ENCODE data around the gene DDRGK1.

Gene DDRGK1

DNA sequence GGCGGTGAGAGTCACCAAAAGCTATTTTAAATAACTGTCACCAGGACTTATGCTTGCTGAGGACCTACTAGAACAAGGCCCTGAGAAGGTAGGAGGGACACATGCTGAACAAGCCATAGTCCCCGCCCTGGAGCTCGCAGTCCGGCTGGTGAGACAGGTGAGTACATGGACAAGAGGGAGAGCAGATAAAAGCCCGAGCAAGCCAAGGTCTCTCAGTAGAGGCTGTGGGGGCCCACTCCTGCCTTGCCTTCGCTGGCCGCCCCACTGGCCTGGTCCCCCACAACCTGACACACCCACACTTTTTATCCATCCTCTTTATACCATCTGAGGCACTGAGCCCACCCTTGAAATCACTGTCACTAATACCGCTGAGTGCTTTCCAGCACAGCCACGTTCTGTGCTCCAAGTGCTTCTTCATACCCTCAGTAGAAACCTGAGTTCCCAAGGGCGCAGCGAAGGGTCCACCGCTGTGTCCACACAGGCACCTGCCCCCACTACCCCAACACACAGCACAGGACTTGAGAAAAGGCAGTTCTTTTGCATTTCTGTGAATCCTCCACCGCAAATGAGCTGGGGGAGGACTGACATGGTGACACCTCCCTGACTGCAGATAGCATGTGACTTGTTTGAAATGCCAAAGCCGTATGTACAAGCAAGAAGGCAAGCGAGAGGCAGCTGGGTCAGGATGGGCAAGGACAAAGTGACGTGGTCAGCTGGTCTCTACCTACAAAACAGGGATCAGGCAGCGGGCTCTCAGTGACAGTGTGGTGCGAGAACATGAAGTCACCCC lies 12.1 kb downstream of the DDRGK1 start:
- TF ChIP-seq GATA3 (IDR thresholded peaks at IDR 0.05; ENCODE audit: low read depth, low read length) (no peak), GATA2 (IDR thresholded peaks at IDR 0.05; ENCODE audit: low read depth, low read length) (no peak)

DNA sequence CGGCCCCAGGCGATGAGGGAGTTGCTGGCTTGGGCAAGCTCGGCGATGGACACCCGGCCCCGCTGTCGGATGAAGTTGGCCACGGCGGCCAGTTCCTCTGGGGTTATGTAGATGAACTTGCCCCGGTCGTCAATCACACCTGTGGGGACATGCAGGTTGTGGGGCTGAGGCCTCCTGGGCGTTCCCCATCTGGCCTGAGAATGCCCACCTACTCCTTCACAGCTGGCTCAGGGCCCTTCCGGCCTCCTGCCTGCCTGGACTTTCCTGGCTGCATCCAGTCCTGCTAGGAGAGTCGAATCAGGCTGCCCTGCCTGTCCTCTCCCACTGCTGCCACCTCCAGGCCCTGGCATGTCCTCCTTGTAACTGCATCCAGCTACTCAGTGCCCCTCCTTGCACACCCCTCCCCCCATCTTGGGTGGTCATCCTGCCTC lies 13.8 kb downstream of the DDRGK1 start:
- TF ChIP-seq GATA2 (IDR thresholded peaks at IDR 0.05; ENCODE audit: low read depth, low read length) (no peak), GATA3 (IDR thresholded peaks at IDR 0.05; ENCODE audit: low read depth, low read length) (no peak)

DNA sequence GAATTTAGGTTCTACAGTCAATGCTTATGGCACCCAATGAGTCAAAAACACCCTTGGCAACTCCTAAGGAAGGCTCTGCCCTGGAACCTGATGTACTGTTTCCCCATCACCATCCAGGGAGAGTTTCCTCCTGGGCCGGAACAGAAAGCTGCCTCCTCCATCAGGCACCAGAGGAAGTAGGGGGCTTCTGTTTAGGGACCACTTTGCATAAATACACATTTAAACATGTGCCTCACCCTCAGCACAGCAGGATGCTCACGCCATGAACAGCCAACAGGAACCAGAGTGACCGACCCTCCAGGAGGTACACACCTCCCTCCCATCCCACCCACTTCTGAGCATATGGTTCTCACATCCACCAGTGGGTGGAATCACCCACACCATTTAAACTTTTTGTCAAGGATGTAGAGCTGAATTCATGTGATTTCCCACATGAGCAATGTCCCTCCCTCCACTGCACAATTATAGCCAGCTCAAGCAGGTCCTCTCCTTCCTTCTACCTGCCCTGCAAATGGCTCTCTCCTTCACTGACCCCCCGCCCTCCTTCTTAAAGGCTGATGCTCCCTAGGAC lies 14.8 kb downstream of the DDRGK1 start:
- TF ChIP-seq GATA2 (IDR thresholded peaks at IDR 0.05; ENCODE audit: low read depth, low read length) = no peak
- TF ChIP-seq GATA3 (IDR thresholded peaks at IDR 0.05; ENCODE audit: low read depth, low read length) = no peak

DNA sequence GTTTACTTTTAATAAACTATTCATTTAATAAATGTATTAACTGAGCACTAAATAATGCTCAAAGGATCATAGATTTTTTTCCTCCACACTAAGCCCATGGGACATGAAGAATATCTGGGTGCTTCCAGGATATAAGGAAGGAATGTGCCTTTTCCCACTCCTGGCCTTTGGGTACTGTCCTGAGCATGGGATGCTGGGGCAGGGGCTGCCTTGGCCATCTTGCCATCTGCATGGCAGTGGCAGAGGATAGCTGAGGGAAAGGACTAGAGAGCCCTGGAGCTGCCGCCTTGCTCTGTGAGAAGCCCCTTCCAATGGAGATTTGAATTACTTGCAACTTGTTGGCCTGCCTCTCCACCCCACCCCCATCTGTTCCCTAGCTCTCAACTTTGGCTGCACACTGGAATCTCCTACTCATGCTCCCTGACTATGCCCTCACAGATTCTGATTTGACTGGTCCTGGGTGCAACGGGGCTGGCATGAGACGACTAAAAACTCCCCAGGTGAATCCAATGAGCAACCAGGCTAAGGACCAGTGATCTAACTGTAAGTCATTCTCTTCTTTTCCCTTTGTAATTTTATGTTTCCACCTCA lies 15.6 kb downstream of the DDRGK1 start:
- TF ChIP-seq GATA2 (IDR thresholded peaks at IDR 0.05; ENCODE audit: low read depth, low read length) (no peak), GATA3 (IDR thresholded peaks at IDR 0.05; ENCODE audit: low read depth, low read length) (no peak)

DNA sequence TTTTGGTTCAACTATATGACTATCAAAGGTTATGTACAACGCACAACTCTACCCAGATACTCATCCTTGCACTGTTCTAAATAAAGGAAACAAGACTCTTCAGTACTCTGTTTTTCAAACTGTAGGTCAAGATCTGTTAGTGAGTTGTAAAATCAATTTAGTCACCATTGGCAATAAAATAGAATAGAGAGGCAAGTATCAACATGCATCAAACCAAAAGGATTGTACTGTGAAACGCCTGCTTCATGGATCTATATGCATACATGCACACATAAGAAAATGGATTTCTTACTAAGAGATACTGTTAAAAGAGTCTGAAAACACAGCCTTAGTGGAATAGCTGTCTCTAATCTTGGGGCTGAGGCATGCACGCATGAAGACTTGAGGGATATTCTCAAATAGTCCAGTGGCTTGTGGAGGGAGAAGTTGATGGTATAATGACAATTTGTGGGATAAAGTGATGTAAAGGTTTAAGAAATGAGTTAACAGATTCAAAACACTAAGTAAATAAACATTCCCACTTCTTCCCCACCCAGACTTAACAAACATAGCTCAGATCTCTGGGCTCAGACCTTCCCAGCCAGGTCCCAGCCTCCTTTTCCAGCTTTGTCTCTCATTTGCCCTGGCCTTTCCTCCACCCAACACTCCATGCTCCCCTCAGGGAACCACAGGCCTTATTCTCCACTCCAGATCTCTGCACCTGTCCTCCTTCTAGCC lies 20.4 kb downstream of the DDRGK1 start:
- TF ChIP-seq GATA2 (IDR thresholded peaks at IDR 0.05; ENCODE audit: low read depth, low read length) (no peak), GATA3 (IDR thresholded peaks at IDR 0.05; ENCODE audit: low read depth, low read length) (no peak)

DNA sequence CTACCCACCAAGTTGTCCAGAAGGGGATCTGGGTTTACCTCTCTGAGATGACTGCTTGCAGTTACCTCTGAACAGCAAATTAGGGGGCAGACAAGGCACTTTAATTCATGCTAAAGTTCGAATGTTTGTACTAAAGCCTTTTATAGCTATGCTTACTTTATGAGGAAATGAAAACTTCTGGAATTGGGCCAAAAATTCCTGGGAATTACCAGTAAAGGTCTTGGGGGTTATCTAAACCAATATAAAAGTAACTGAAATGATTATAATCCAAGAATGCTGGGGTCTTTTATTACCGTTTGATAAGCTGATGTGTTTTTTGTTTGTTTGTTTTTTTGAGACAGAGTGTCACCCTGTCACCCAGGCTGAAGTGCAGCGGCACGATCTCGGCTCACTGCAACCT lies 23.2 kb downstream of the DDRGK1 start:
- TF ChIP-seq GATA2 (IDR thresholded peaks at IDR 0.05; ENCODE audit: low read depth, low read length) (no peak), GATA3 (IDR thresholded peaks at IDR 0.05; ENCODE audit: low read depth, low read length) (no peak)

DNA sequence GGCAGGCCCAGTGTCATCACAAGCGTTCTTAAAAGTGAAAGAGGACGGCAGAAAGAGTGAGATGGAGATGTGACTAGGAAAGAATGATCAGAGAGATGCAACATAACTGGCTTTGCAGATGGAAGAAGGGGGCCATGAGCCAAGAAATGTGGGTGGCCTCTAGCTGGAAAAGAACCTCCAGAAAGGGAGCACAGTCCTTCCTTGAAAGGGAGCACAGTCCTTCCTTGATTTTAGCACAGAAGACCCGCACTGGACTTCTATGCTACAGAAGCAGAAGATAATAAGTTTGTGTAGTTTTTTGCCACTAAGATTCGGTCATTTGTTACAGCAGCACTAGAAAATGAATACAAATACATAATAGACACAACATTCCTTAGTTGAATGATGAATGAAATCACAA lies 24.2 kb downstream of the DDRGK1 start:
- TF ChIP-seq GATA3 (IDR thresholded peaks at IDR 0.05; ENCODE audit: low read depth, low read length) = no peak
- TF ChIP-seq GATA2 (IDR thresholded peaks at IDR 0.05; ENCODE audit: low read depth, low read length) = no peak

DNA sequence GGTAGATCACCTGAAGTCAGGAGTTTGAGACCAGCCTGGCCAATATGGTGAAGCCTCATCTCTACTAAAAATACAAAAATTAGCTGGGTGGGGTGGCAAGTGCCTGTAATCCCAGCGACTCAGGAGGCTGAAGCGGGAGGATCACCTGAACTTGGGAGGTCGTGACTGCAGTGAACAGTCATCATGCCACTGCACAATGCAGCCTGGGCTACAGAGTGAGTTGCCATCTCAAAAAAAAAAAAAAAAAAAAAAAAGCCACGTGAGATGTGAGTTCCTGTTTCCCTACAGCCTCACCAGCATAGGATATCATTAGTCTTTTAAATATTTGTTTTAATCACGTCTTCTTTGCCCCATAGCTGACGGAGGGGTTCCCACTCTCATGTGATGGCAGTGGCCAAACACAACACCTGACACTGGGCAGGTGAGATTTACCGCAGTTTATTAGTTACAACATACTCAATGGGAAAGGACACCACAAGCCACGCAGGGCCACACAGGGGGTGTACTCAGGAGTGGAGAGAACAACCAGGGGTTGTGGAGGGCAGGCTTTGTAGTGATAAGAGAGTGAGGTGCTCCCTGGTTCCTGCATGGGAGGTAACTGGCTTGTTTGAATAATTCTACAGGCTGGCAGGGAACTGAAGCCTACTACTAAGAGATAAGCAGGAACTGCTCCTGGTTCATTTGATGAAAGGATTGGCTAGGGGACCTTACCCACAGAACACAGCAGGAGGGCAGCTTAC lies 26.6 kb downstream of the DDRGK1 start:
- TF ChIP-seq GATA2 (IDR thresholded peaks at IDR 0.05; ENCODE audit: low read depth, low read length) = no peak

DNA sequence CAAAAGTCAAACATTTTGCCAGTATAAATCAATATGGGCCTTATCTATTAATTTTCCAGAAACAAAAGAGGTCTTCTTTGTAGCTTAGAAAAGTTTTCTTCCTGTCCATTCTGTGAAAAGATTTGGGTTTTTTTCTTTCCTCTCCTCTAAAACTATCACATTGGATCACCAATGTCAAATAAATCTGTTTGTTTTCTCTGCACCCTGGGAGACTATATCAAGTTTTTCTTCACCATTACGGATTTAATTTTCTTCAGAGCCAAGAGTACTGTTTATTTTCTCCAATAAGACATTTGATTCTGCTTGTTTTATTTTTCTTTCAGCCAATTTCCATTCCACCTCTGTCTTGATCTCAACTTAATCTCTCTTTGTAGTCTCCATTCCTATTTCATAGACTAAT lies 29.2 kb downstream of the DDRGK1 start:
- TF ChIP-seq GATA3 (IDR thresholded peaks at IDR 0.05; ENCODE audit: low read depth, low read length) (no peak), GATA2 (IDR thresholded peaks at IDR 0.05; ENCODE audit: low read depth, low read length) (no peak)

DNA sequence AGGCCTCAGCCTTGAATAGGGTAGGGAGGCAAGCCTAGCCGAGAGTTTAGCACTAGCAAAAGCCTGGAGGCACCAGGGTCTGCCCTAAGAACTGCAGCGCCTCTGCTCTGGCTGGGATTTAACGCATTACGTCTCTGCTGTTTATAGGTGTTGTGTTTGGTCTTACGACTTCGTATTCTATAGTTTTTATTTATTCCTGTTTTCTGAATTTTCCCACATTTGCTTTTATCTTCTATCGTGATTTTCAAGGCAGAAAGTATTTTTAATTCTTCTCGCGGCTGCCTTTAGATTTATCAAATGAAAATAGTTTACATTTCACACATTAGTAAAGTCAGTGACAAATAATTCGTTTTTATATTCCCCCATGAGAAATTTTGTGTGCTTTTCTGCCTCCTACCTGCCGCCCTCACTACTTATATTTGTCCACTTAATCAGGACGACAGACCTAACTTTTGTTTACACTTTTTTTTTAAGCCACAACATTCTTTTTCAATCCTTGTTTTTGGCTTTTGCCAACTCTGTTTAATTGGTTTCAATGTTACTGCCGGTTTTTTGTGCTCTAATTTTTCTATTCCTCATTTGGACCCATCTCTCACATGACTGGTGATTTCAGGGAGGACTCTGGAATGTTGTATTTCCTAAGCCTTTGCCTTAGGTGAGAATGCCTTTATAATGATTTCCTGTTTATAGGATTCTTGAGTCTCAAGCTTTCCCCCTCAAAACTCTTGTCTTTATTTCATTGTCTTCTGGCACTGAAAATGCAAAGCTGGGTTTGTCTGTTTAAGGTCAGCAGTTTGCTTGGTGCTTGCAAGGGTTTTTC lies 29.8 kb downstream of the DDRGK1 start:
- TF ChIP-seq GATA2 (IDR thresholded peaks at IDR 0.05; ENCODE audit: low read depth, low read length) (no peak), GATA3 (IDR thresholded peaks at IDR 0.05; ENCODE audit: low read depth, low read length) (no peak)

DNA sequence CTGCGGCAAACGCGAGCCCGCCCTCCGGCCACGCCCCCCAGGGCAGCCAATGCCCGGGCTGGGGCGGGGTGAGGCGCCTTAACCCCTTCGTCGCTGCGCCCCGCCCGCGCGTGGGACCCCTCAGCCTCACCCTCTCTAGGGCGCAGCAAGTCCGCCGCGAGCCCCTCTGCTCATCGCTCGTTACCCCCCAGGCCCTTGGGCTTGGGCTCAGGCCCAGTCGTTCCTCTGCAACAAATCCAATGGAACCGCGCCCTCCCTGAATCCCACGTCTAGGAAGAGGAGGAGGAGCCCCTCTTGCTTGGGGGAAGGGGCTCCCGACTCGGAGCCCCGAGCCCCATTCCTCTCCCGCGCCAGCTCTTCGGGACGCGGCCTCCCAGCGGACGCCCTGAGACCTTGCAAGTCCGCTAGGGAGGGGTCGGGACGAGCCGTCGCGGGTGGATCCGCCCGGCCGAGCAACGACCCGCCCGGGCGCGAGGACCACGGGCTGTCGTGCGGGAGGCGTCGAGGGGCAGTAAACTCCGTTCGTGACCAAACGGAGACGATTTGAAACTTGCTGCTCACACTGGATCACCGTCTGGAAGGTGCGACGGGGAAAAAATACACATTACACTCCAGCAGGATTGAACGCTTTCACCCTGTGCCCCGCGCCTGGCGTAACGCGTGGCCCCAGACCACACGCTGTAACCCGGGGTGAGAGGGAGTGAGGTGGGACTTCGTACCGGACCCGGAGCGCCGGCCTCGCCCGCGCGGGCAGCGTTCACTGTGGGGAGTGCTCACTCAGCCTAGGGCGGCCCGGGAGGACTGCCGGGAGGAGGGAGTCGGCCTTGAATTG lies 30.7 kb downstream of the DDRGK1 start:
- no peak for TF ChIP-seq GATA2 (IDR thresholded peaks at IDR 0.05; ENCODE audit: low read depth, low read length)
- TF ChIP-seq GATA3 (IDR thresholded peaks at IDR 0.05; ENCODE audit: low read depth, low read length) = no peak

DNA sequence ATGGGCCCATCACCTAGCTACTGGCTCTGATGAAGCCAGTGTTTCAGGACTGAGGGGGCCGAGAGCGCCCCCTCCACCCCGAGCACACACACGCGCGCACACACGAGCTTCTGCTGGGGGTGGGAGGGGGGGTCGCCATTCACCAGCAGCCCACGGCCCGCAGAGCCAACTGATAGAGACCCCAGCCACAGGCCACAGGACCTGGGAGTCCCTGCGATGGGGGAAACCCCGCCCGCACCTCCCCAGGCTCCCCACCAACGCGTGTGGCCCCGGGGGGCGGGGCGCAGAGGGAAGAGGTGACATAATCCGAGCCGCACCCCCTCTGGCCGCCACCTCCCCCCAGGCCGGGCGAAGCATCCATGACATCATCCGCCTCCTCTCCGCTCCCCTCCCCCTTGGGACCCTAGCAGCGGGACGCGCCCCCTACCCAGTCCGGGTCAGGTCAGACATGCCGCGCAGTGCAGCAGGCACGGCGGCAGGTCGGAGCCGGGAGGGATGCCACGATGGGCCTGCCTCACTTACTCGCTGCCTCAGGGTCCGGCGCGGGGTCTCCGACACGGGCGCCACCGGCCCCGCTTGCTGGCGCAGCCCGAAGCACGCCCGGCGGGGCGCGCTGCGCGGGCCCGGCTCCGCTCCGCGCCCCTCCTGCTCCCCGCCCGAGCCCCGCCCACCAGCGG lies 31.4 kb downstream of the DDRGK1 start, which contains the start of gene LZTS3:
Gene LZTS3 (minus strand): TSS at position 617 of the 677 bp plus-strand sequence. CDS start 6,386 bp downstream, outside the sequence.
- TF ChIP-seq GATA3 (IDR thresholded peaks at IDR 0.05; ENCODE audit: low read depth, low read length) (no peak), GATA2 (IDR thresholded peaks at IDR 0.05; ENCODE audit: low read depth, low read length) (no peak)
